H9 (cell line): Measurements from ENCODE around the gene EGR4. TPM values are rescaled to one million over a fixed set of nuclear protein-coding genes. Genes with fewer than 3 reads are reported as not detected.

Experiments used
- DNase-seq: peaks from one replicate; pipeline ENCODE4 v3.0.0-alpha.2; 2017
- H2AFZ ChIP-seq: one replicate; pipeline ENCODE4 v1.6.1; 2013; ENCODE audit warnings: mild to moderate bottlenecking, low read length, control low read depth, moderate library complexity
- H2AK5ac ChIP-seq: 2 replicates; pipeline ENCODE4 v1.6.1; 2013; ENCODE audit warnings: low read length, control low read depth, mixed read lengths; ENCODE audit not compliant: insufficient read length
- H2BK120ac ChIP-seq: one replicate; pipeline ENCODE4 v1.6.1; 2013; ENCODE audit warnings: low read depth, mild to moderate bottlenecking, low read length, control low read depth, inconsistent platforms; ENCODE audit not compliant: poor library complexity, severe bottlenecking
- H2BK12ac ChIP-seq: 2 replicates; pipeline ENCODE4 v1.6.1; 2013; ENCODE audit warnings: low read length, control low read depth, mixed read lengths, low read depth; ENCODE audit not compliant: insufficient read length
- H2BK15ac ChIP-seq: 2 replicates; pipeline ENCODE4 v1.6.1; 2013; ENCODE audit warnings: low read depth, low read length, control low read depth
- H2BK20ac ChIP-seq: one replicate; pipeline ENCODE4 v1.6.1; 2013; ENCODE audit warnings: low read depth, mild to moderate bottlenecking, low read length, control low read depth, inconsistent platforms; ENCODE audit not compliant: poor library complexity, severe bottlenecking
- H2BK5ac ChIP-seq: 2 replicates; pipeline ENCODE4 v1.6.1; 2013; ENCODE audit warnings: low read length, control low read depth, mixed read lengths; ENCODE audit not compliant: insufficient read length
- H3K14ac ChIP-seq: 2 replicates; pipeline ENCODE4 v1.6.1; 2013; ENCODE audit warnings: low read length, control low read depth; ENCODE audit not compliant: insufficient read depth
- H3K18ac ChIP-seq: 2 replicates; pipeline ENCODE4 v1.6.1; 2013; ENCODE audit warnings: low read depth, mild to moderate bottlenecking, mixed read lengths, low read length, control low read depth; ENCODE audit not compliant: insufficient read length
- H3K23ac ChIP-seq: 2 replicates; pipeline ENCODE4 v1.6.1; 2013; ENCODE audit warnings: low read length, control low read depth, mixed read lengths, low read depth; ENCODE audit not compliant: insufficient read length
- H3K23me2 ChIP-seq: 2 replicates; pipeline ENCODE4 v1.6.1; 2013; ENCODE audit warnings: low read depth, mild to moderate bottlenecking, mixed read lengths, low read length, control low read depth; ENCODE audit not compliant: insufficient read length, poor library complexity, severe bottlenecking
- H3K27ac ChIP-seq: 2 replicates; pipeline ENCODE4 v1.5.1; 2013; ENCODE audit warnings: low read length, control low read depth, mixed read lengths, low read depth; ENCODE audit not compliant: insufficient read length
- H3K27me3 ChIP-seq: 2 replicates; pipeline ENCODE4 v1.6.1; 2013; ENCODE audit warnings: low read length, control low read depth, inconsistent platforms; ENCODE audit not compliant: insufficient read depth
- H3K4ac ChIP-seq: 2 replicates; pipeline ENCODE4 v1.6.1; 2013; ENCODE audit warnings: low read depth, mild to moderate bottlenecking, control low read depth, inconsistent platforms, low read length, moderate library complexity
- H3K4me1 ChIP-seq: 2 replicates; pipeline ENCODE4 v1.6.1; 2013; ENCODE audit warnings: low read length, control low read depth, inconsistent platforms; ENCODE audit not compliant: insufficient read depth
- H3K4me2 ChIP-seq: 2 replicates; pipeline ENCODE4 v1.6.1; 2013; ENCODE audit warnings: low read length, control low read depth, mixed read lengths; ENCODE audit not compliant: insufficient read length, insufficient read depth
- H3K56ac ChIP-seq: 2 replicates; pipeline ENCODE4 v1.6.1; 2013; ENCODE audit warnings: low read depth, mild to moderate bottlenecking, mixed read lengths, low read length, control low read depth; ENCODE audit not compliant: insufficient read length
- H3K79me1 ChIP-seq: 2 replicates; pipeline ENCODE4 v1.6.1; 2013; ENCODE audit warnings: low read depth, mild to moderate bottlenecking, moderate library complexity, low read length, control low read depth, inconsistent platforms; ENCODE audit not compliant: insufficient read depth, poor library complexity, severe bottlenecking
- H3K79me2 ChIP-seq: 2 replicates; pipeline ENCODE4 v1.6.1; 2013; ENCODE audit warnings: low read length, control low read depth, inconsistent platforms; ENCODE audit not compliant: insufficient read depth
- H3K9ac ChIP-seq: 2 replicates; pipeline ENCODE4 v1.6.1; 2013; ENCODE audit warnings: low read length, control low read depth, mixed read lengths; ENCODE audit not compliant: insufficient read length; ENCODE audit errors: extremely low read depth
- H3K9me3 ChIP-seq: one replicate; pipeline ENCODE4 v1.6.1; 2013; ENCODE audit warnings: low read depth, low read length, inconsistent platforms; ENCODE audit not compliant: control insufficient read depth
- H3T11ph ChIP-seq: one replicate; pipeline ENCODE4 v1.6.1; 2013; ENCODE audit warnings: mild to moderate bottlenecking, low read length, control low read depth, inconsistent platforms
- H4K20me1 ChIP-seq: one replicate; pipeline ENCODE4 v1.6.1; 2013; ENCODE audit not compliant: control insufficient read depth, insufficient read length, insufficient read depth
- H4K5ac ChIP-seq: 2 replicates; pipeline ENCODE4 v1.6.1; 2013; ENCODE audit warnings: low read depth, mild to moderate bottlenecking, mixed read lengths, low read length, control low read depth; ENCODE audit not compliant: insufficient read length
- H4K8ac ChIP-seq: replicated peaks from 2 replicates; pipeline ENCODE4 v1.6.1; 2013; ENCODE audit warnings: low read length, control low read depth, mixed read lengths, low read depth; ENCODE audit not compliant: insufficient read length
- H4K91ac ChIP-seq: 2 replicates; pipeline ENCODE4 v1.6.1; 2013; ENCODE audit warnings: low read depth, mild to moderate bottlenecking, moderate library complexity, mixed read lengths, low read length, control low read depth; ENCODE audit not compliant: insufficient read length
- H3K27ac Mint-ChIP-seq, 3 experiments: 2 replicates in 2 of 3; 3 replicates in 1 of 3; pipeline ENCODE4 v1.8.0; 2020 to 2021; ENCODE audit warnings: mixed read lengths in 3 of 3, mild to moderate bottlenecking in 1 of 3, moderate library complexity in 1 of 3
- H3K27me3 Mint-ChIP-seq: 2 replicates; pipeline ENCODE4 v1.8.0; 2021; ENCODE audit warnings: low read depth, mild to moderate bottlenecking, moderate library complexity, mixed read lengths
- H3K36me3 Mint-ChIP-seq, 3 experiments: 2 replicates in 2 of 3; 3 replicates in 1 of 3; pipeline ENCODE4 v1.8.0; 2020 to 2021; ENCODE audit warnings: low read depth in 3 of 3, mixed read lengths in 3 of 3; ENCODE audit not compliant: insufficient read depth in 1 of 3
- H3K4me1 Mint-ChIP-seq, 2 experiments: 2 replicates each; pipeline ENCODE4 v1.8.0; 2020; ENCODE audit warnings: mixed read lengths in 2 of 2
- H3K4me3 Mint-ChIP-seq, 2 experiments: 2 replicates in 1 of 2; 3 replicates in 1 of 2; pipeline ENCODE4 v1.8.0; 2020 to 2021; ENCODE audit warnings: mild to moderate bottlenecking in 2 of 2, mixed read lengths in 2 of 2, moderate library complexity in 1 of 2
- H3K9me3 Mint-ChIP-seq, 2 experiments: 2 replicates in 1 of 2; 3 replicates in 1 of 2; pipeline ENCODE4 v1.8.0; 2020; ENCODE audit warnings: mild to moderate bottlenecking in 2 of 2, mixed read lengths in 2 of 2, moderate library complexity in 1 of 2
- CTCF ChIP-seq: fragments of 200-600 bp; sonication (generic); conservative IDR thresholded peaks from 3 replicates; pipeline ENCODE4 v1.8.0; 2021; ENCODE audit warnings: antibody characterized with exemption, mild to moderate bottlenecking
- WGBS: extraction: QIAGEN DNeasy Blood & Tissue Kit; methylation state at CpG from one replicate; pipeline ENCODE4 v1.1.7; 2013; ENCODE audit warnings: missing lambda C conversion rate, low lambda C conversion rate, mixed read lengths; ENCODE audit not compliant: insufficient read length; ENCODE audit errors: extremely low coverage; 5-methylcytosine and 5-hydroxymethylcytosine counted together
- total RNA-seq: library from RNA; stranded (reverse); gene quantifications from 2 replicates; pipeline ENCODE4 v1.2.1, GENCODE V29; 2021

Gene EGR4
- total RNA-seq, 1 experiment from 2014 or later: 0.85 TPM

- no peaks in the 10 kb centered on the region for H3K9me3 ChIP-seq
- H3K4ac ChIP-seq: no peak overlapping the region
- no peak overlapping the region for H2AFZ ChIP-seq
- no peak overlapping the region for H2BK120ac ChIP-seq
- no peak overlapping the region for H3K4me2 ChIP-seq
- no peak for TF ChIP-seq CTCF
- H2BK20ac ChIP-seq: no peak overlapping the region
- H3K27ac ChIP-seq: no peak overlapping the region
- no peaks in the 10 kb centered on the region for H4K20me1 ChIP-seq
- H3K14ac ChIP-seq: no peak overlapping the region
- H3K23me2 ChIP-seq: no peaks in the 10 kb centered on the region
- H3K4me1 Mint-ChIP-seq: peaks cover 10 to 16% of the 10 kb centered on the region in 2 experiments
- no CpG with 5 or more reads among the region's 2 CpGs for WGBS
- H4K8ac ChIP-seq: no peak overlapping the region
- H3K23ac ChIP-seq: no peak overlapping the region
- H2BK12ac ChIP-seq: no peak overlapping the region
- H3K27me3 Mint-ChIP-seq: no peaks in the 10 kb centered on the region
- H3K18ac ChIP-seq: no peak overlapping the region
- no peak overlapping the region for H3T11ph ChIP-seq
- no peaks in the 10 kb centered on the region for H3K79me2 ChIP-seq
- H3K79me1 ChIP-seq: no peaks in the 10 kb centered on the region
- no peak overlapping the region for H3K27ac Mint-ChIP-seq
- DNase-seq: no peak
- H4K5ac ChIP-seq: no peak overlapping the region
- H3K36me3 Mint-ChIP-seq: peaks cover 38 to 65% (median 48%) of the 10 kb centered on the region in 3 experiments
- H3K27me3 ChIP-seq: no peaks in the 10 kb centered on the region
- no peak overlapping the region for H2BK5ac ChIP-seq
- H2AK5ac ChIP-seq: no peak overlapping the region
- no peak overlapping the region for H3K9ac ChIP-seq
- H3K4me3 Mint-ChIP-seq: no peak overlapping the region
- H3K9me3 Mint-ChIP-seq: no peaks in the 10 kb centered on the region; a peak in 1 of 5 replicates
- no peak overlapping the region for H3K56ac ChIP-seq
- no peak overlapping the region for H4K91ac ChIP-seq
- H2BK15ac ChIP-seq: no peak overlapping the region
- H3K4me1 ChIP-seq: no peaks in the 10 kb centered on the region
These were observed 39.9 kb downstream of the EGR4 start for GRCh38 chr2:73253400-73253799.
